DOHH2 (cell line): Measurements from ENCODE around the gene DCLK2.

ENCODE experiments used
- H3F3A ChIP-seq: fragments of 200-600 bp; sonication (generic), shearing (Covaris generic); 2 replicates; pipeline ENCODE4 v1.6.0; 2016; ENCODE audit warnings: antibody characterized with exemption, mild to moderate bottlenecking; ENCODE audit not compliant: control insufficient read depth, insufficient read depth
- H3K27ac ChIP-seq: fragments of 200-600 bp; sonication (generic); 2 replicates; pipeline ENCODE4 v1.5.1; 2014; ENCODE audit warnings: low read depth, mild to moderate bottlenecking, low read length, moderate library complexity
- H3K27me3 ChIP-seq: fragments of 200-600 bp; sonication (generic); 2 replicates; pipeline ENCODE4 v1.6.1; 2014; ENCODE audit warnings: mild to moderate bottlenecking, low read length, mixed read lengths; ENCODE audit not compliant: control insufficient read depth
- H3K36me3 ChIP-seq: fragments of 200-600 bp; sonication (generic); 2 replicates; pipeline ENCODE4 v1.6.1; 2014; ENCODE audit warnings: mild to moderate bottlenecking, low read length, moderate library complexity, mixed read lengths; ENCODE audit not compliant: control insufficient read depth
- H3K4me1 ChIP-seq: fragments of 200-600 bp; sonication (generic); 2 replicates; pipeline ENCODE4 v1.6.1; 2014; ENCODE audit warnings: mild to moderate bottlenecking, low read length, mixed read lengths; ENCODE audit not compliant: control insufficient read depth
- H3K4me2 ChIP-seq: fragments of 200-600 bp; sonication (generic); 2 replicates; pipeline ENCODE4 v1.6.0; 2014; ENCODE audit warnings: mild to moderate bottlenecking, low read length, moderate library complexity
- H3K4me3 ChIP-seq: fragments of 200-600 bp; sonication (generic); 2 replicates; pipeline ENCODE4 v1.5.1; 2014; ENCODE audit warnings: mild to moderate bottlenecking, low read length, mixed read lengths
- H3K79me2 ChIP-seq: fragments of 200-600 bp; sonication (generic); 2 replicates; pipeline ENCODE4 v1.6.1; 2014; ENCODE audit warnings: mild to moderate bottlenecking, low read length, mixed read lengths; ENCODE audit not compliant: control insufficient read depth
- H3K9me2 ChIP-seq: fragments of 200-600 bp; sonication (generic); replicated peaks from 2 replicates; pipeline ENCODE4 v1.6.1; 2014; ENCODE audit warnings: mild to moderate bottlenecking, low read length, mixed read lengths; ENCODE audit not compliant: control insufficient read depth
- H3K9me3 ChIP-seq: fragments of 200-600 bp; sonication (generic); 2 replicates; pipeline ENCODE4 v1.6.1; 2014; ENCODE audit warnings: antibody characterized with exemption, low read length, mixed read lengths; ENCODE audit not compliant: control insufficient read depth, insufficient read depth
- H4K20me1 ChIP-seq: fragments of 200-600 bp; sonication (generic); 2 replicates; pipeline ENCODE4 v1.6.0; 2014; ENCODE audit warnings: low read depth, mild to moderate bottlenecking, antibody characterized with exemption, low read length, moderate library complexity; ENCODE audit not compliant: control insufficient read depth, insufficient read depth
- EZH2phosphoT487 ChIP-seq: fragments of 200-600 bp; sonication (generic); IDR thresholded peaks from 2 replicates; pipeline ENCODE4 v1.6.1; 2017; ENCODE audit warnings: borderline replicate concordance, mild to moderate bottlenecking, antibody characterized with exemption, low read length, moderate library complexity, mixed read lengths
- TF ChIP-seq, protein P1 (sequence below): fragments of 200-600 bp; sonication (generic); IDR thresholded peaks from one replicate; pipeline ENCODE4 v1.5.1; 2014; ENCODE audit warnings: antibody characterized with exemption, mild to moderate bottlenecking, low read depth, low read length; ENCODE audit not compliant: poor library complexity, severe bottlenecking

DCLK2 gene

DNA sequence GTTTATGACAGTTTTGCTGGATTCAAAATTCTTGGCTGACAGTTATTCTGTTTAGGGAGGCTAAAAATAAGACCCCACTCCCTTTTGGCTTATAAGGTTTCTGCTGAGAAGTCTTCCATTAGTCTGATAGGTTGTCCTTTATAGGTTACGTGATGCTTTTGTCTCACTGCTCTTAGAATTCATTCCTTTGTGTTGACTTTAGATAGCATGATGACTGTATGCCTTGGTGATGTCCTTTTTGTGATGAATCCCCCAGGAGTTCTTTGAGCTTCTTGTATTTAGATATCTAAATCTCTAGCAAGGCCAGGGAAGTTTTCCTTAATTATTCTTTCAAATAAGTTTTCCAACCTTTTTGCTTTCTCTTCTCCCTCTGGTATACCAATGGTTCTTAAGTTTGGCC, 36.4 kb downstream of the DCLK2 start:
- no peak overlapping the region for H3K4me3 ChIP-seq
- H3K27ac ChIP-seq, result no peak overlapping the region
- no peaks in the 10 kb centered on the region for H3K9me2 ChIP-seq
- no peaks in the 10 kb centered on the region for H3K36me3 ChIP-seq
- no peaks in the 10 kb centered on the region for H3K79me2 ChIP-seq
- H3K4me2 ChIP-seq, result no peak overlapping the region
- H3F3A ChIP-seq, result no peaks in the 10 kb centered on the region
- no peaks in the 10 kb centered on the region for H3K9me3 ChIP-seq
- H4K20me1 ChIP-seq, result no peaks in the 10 kb centered on the region
- no peaks in the 10 kb centered on the region for H3K4me1 ChIP-seq
- H3K27me3 ChIP-seq, result no peaks in the 10 kb centered on the region
- TF ChIP-seq, protein P1, sequence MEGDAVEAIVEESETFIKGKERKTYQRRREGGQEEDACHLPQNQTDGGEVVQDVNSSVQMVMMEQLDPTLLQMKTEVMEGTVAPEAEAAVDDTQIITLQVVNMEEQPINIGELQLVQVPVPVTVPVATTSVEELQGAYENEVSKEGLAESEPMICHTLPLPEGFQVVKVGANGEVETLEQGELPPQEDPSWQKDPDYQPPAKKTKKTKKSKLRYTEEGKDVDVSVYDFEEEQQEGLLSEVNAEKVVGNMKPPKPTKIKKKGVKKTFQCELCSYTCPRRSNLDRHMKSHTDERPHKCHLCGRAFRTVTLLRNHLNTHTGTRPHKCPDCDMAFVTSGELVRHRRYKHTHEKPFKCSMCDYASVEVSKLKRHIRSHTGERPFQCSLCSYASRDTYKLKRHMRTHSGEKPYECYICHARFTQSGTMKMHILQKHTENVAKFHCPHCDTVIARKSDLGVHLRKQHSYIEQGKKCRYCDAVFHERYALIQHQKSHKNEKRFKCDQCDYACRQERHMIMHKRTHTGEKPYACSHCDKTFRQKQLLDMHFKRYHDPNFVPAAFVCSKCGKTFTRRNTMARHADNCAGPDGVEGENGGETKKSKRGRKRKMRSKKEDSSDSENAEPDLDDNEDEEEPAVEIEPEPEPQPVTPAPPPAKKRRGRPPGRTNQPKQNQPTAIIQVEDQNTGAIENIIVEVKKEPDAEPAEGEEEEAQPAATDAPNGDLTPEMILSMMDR, result no peak
- no peak for TF ChIP-seq EZH2phosphoT487

DNA sequence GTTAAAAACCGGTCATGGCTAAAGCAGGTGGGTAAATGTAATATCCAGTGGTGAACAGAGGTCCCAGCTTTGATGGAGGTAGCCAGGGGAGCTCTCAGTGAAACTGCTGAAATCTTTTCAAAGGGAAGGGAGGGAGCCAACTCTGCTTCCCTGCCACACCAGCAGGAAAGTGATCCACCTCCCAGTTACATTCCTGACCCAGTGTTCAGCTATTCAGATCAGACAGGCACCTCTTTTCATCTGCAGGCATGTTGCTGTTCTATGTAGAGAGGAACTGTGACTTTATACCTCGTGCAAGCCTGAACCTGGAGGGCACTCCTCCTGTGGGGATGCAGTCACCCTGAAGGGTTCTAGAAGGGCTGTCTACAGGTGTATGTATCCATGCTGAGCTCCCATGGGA, 37.6 kb downstream of the DCLK2 start:
- no peaks in the 10 kb centered on the region for H3K79me2 ChIP-seq

DNA sequence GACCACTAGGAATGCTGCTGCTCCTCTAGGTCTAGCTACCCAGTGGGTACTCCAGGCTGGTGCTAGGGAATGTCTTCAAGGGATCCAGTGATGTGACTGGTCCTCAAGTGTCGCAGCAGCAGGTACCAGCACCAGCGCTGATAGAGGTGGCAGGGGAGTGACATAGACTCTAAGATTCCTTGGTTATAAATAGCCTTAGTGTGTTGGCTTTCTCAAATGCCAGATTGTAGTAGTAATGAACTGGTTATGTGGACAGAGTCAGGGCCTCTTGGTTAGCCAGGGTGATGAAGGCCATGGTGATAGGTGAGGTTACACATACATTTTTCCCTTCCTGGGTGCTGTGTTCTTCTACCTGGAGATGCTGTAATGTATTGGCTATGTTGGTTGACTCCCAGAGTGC, 38.3 kb downstream of the DCLK2 start:
- Histone ChIP-seq H3K9me2 (no peaks in the 10 kb centered on the region), H3K27ac (no peak overlapping the region), H3K9me3 (no peaks in the 10 kb centered on the region), H3K36me3 (no peaks in the 10 kb centered on the region), H3K4me3 (no peak overlapping the region), H3K4me2 (no peak overlapping the region), H3K79me2 (no peaks in the 10 kb centered on the region), H3K4me1 (no peaks in the 10 kb centered on the region), H4K20me1 (no peaks in the 10 kb centered on the region), H3F3A (no peaks in the 10 kb centered on the region), H3K27me3 (no peaks in the 10 kb centered on the region)
- TF ChIP-seq EZH2phosphoT487, result no peak
- TF ChIP-seq, protein P1, result no peak

More for the DNA sequence above, 37.6 kb downstream of the DCLK2 start:
- H3K27ac ChIP-seq, result no peak overlapping the region
- H3K27me3 ChIP-seq, result no peaks in the 10 kb centered on the region
- no peak overlapping the region for H3K4me2 ChIP-seq
- H3K9me2 ChIP-seq, result no peaks in the 10 kb centered on the region
- H3K9me3 ChIP-seq, result no peaks in the 10 kb centered on the region
- H3K36me3 ChIP-seq, result no peaks in the 10 kb centered on the region
- no peaks in the 10 kb centered on the region for H3F3A ChIP-seq
- H4K20me1 ChIP-seq, result no peaks in the 10 kb centered on the region
- H3K4me3 ChIP-seq, result no peak overlapping the region
- H3K4me1 ChIP-seq, result no peaks in the 10 kb centered on the region
- no peak for TF ChIP-seq EZH2phosphoT487

DNA sequence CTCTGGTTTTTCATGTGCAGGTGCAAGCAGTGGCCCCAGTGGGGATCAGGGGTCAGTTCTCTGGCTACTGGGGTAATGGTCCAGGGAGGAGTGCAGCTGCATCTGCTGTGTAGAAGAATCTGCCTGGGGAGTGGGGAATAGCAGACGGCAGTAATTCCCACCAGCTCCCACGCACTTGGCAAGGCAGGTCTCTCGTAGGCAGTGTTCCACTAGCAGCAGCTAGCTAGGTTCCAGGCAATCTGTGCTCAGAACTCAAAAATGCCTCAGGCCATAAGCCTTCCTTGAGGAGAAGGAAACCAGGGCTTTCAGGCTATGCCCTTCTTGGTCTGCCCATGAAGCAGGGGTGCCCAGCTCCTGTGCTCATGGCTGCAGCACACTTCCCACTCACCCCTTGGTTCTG, 38.8 kb downstream of the DCLK2 start:
- Histone ChIP-seq H3K4me3 (no peak overlapping the region), H3K36me3 (no peaks in the 10 kb centered on the region), H3K4me2 (no peak overlapping the region), H3F3A (no peaks in the 10 kb centered on the region), H3K9me2 (no peaks in the 10 kb centered on the region), H3K27ac (no peak overlapping the region), H3K79me2 (no peaks in the 10 kb centered on the region), H3K27me3 (no peaks in the 10 kb centered on the region), H3K9me3 (no peaks in the 10 kb centered on the region), H4K20me1 (no peaks in the 10 kb centered on the region), H3K4me1 (no peaks in the 10 kb centered on the region)
- no peak for TF ChIP-seq EZH2phosphoT487
- TF ChIP-seq, protein P1, result no peak
